Skeletal muscle satellite cell (primary cell): ENCODE measurements around the gene GPR18.
"Not testable (repeated sequence)": the region's sequence is repeated elsewhere in the genome, so short reads cannot be mapped to it uniquely, and the experiment has no call there.

ENCODE experiments used
- H3K27me3 ChIP-seq: 2 replicates; pipeline ENCODE4 v1.7.0; 2013; ENCODE audit warnings: low read length; ENCODE audit not compliant: control insufficient read depth, insufficient read depth
- H3K36me3 ChIP-seq: 2 replicates; pipeline ENCODE4 v1.7.0; 2013; ENCODE audit warnings: mild to moderate bottlenecking, control low read depth, low read length; ENCODE audit not compliant: insufficient read depth
- H3K4me1 ChIP-seq: 2 replicates; pipeline ENCODE4 v1.7.0; 2013; ENCODE audit warnings: low read length; ENCODE audit not compliant: control insufficient read depth, insufficient read depth
- H3K4me2 ChIP-seq: 2 replicates; pipeline ENCODE4 v1.7.0; 2013; ENCODE audit warnings: mild to moderate bottlenecking, low read length
- H3K4me3 ChIP-seq: 2 replicates; pipeline ENCODE4 v1.7.0; 2013; ENCODE audit warnings: low read length
- H3K9ac ChIP-seq: 2 replicates; pipeline ENCODE4 v1.7.0; 2013; ENCODE audit warnings: mild to moderate bottlenecking, low read depth, low read length, moderate library complexity
- H3K9me3 ChIP-seq: replicated peaks from 2 replicates; pipeline ENCODE4 v1.7.0; 2013; ENCODE audit warnings: mild to moderate bottlenecking, control low read depth, low read length

GPR18 gene

DNA sequence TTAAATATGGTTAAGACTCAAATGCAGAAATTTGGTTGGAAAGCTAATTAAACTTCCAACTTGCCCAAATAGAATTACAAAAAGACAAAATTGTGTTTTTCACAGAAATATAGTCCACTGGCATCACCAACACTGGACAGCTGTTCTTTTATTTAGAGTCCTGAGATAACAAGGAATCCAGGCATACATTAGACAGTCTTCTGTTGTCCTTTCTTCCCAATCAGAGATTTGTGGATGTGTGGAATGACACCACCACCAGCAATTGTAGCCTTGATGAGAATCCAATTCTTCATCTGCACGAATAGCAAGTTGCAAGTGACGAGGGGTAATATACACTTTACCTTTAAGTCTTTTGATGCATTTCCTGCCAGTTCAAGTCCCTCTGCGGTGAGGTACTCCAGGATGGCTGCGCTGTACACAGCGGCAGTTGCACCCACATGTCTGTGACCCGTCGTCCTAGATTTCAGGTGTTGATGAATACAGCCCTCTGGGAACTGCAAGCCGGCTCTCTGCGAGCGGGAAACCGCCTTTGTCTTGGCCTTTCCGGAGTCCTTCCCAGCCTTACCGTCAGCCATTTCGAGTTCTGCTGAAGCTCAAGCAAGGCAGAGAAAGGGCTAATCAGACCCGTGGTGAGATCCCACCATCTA lies 42.9 kb downstream of the GPR18 start:
- H3K9me3 ChIP-seq: no peaks in the 10 kb centered on the region
- no peaks in the 10 kb centered on the region for H3K4me1 ChIP-seq
- no peak overlapping the region for H3K9ac ChIP-seq
- no peaks in the 10 kb centered on the region for H3K36me3 ChIP-seq
- H3K4me3 ChIP-seq: no peak overlapping the region
- H3K27me3 ChIP-seq: no peaks in the 10 kb centered on the region
- no peak overlapping the region for H3K4me2 ChIP-seq

GRCh38 chr13:99214731-99215130 lies 43.4 kb downstream of the GPR18 start:
- Histone ChIP-seq H3K9ac (no peak overlapping the region), H3K36me3 (no peaks in the 10 kb centered on the region), H3K4me1 (no peaks in the 10 kb centered on the region), H3K4me2 (no peak overlapping the region), H3K9me3 (no peaks in the 10 kb centered on the region), H3K4me3 (no peak overlapping the region), H3K27me3 (no peaks in the 10 kb centered on the region)

DNA sequence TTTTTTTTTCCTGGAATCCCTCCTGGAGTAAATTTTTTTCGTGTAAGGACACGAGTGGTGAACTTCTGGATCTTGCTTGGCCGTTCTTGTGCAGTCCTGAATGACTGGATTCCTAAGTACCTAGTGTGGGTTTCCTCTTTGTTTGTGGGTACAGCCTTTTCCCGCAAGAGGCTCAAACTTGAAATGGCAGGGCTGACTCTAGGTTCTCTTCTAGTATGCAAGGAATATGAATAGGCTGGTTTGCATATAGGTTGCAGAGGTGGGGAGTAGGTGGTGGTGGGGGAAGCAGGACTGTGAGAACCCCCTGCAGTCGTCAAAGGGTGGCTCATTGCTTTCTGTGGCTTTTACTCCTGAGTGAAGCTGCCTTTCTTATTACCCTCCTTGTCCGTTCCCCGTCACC lies 43.9 kb downstream of the GPR18 start:
- Histone ChIP-seq H3K27me3 (no peaks in the 10 kb centered on the region), H3K4me1 (no peaks in the 10 kb centered on the region), H3K4me3 (no peak overlapping the region), H3K4me2 (no peak overlapping the region), H3K9ac (no peak overlapping the region), H3K36me3 (no peaks in the 10 kb centered on the region), H3K9me3 (no peaks in the 10 kb centered on the region)

- no peaks in the 10 kb centered on the region for H3K27me3 ChIP-seq
- H3K9me3 ChIP-seq: no peaks in the 10 kb centered on the region
- no peak overlapping the region for H3K9ac ChIP-seq
- H3K4me3 ChIP-seq: no peak overlapping the region
- H3K4me2 ChIP-seq: no peak overlapping the region
- H3K4me1 ChIP-seq: no peaks in the 10 kb centered on the region
- H3K36me3 ChIP-seq: no peaks in the 10 kb centered on the region
Measured at GRCh38 chr13:99211421-99212035, 46.7 kb downstream of the GPR18 start.

GRCh38 chr13:99210627-99211026 lies 47.6 kb downstream of the GPR18 start:
- H3K9me3 ChIP-seq, H3K4me2 ChIP-seq, H3K36me3 ChIP-seq, H3K4me3 ChIP-seq, H3K9ac ChIP-seq, H3K27me3 ChIP-seq, H3K4me1 ChIP-seq: not testable (repeated sequence)

- Histone ChIP-seq H3K4me1 (no peaks in the 10 kb centered on the region), H3K36me3 (no peaks in the 10 kb centered on the region), H3K27me3 (no peaks in the 10 kb centered on the region), H3K4me2 (no peak overlapping the region), H3K9ac (no peak overlapping the region), H3K9me3 (no peaks in the 10 kb centered on the region), H3K4me3 (no peak overlapping the region)
Measured at GRCh38 chr13:99208845-99209527, 49.2 kb downstream of the GPR18 start.

GRCh38 chr13:99208185-99208584 lies 50.0 kb downstream of the GPR18 start:
- Histone ChIP-seq H3K9me3 (no peaks in the 10 kb centered on the region), H3K4me1 (no peaks in the 10 kb centered on the region), H3K27me3 (no peaks in the 10 kb centered on the region), H3K4me2 (no peak overlapping the region), H3K9ac (no peak overlapping the region), H3K36me3 (no peaks in the 10 kb centered on the region), H3K4me3 (no peak overlapping the region)

- Histone ChIP-seq H3K9ac (no peak overlapping the region), H3K36me3 (no peaks in the 10 kb centered on the region), H3K27me3 (no peaks in the 10 kb centered on the region), H3K4me2 (no peak overlapping the region), H3K4me3 (no peak overlapping the region), H3K4me1 (no peaks in the 10 kb centered on the region), H3K9me3 (no peaks in the 10 kb centered on the region)
Measured at GRCh38 chr13:99207511-99207910, 50.7 kb downstream of the GPR18 start.

GRCh38 chr13:99206873-99207272 lies 51.3 kb downstream of the GPR18 start:
- H3K9ac ChIP-seq: no peak overlapping the region
- no peak overlapping the region for H3K4me3 ChIP-seq
- no peaks in the 10 kb centered on the region for H3K36me3 ChIP-seq
- H3K27me3 ChIP-seq: no peaks in the 10 kb centered on the region
- H3K9me3 ChIP-seq: no peaks in the 10 kb centered on the region
- no peak overlapping the region for H3K4me2 ChIP-seq
- peaks cover 6% of the 10 kb centered on the region for H3K4me1 ChIP-seq

- H3K4me1 ChIP-seq: peaks cover 6% of the 10 kb centered on the region
- no peak overlapping the region for H3K4me3 ChIP-seq
- H3K9ac ChIP-seq: no peak overlapping the region
- H3K36me3 ChIP-seq: no peaks in the 10 kb centered on the region
- H3K9me3 ChIP-seq: no peaks in the 10 kb centered on the region
- H3K27me3 ChIP-seq: no peaks in the 10 kb centered on the region
- H3K4me2 ChIP-seq: no peak overlapping the region
Measured at GRCh38 chr13:99206226-99206625, 52.0 kb downstream of the GPR18 start.

DNA sequence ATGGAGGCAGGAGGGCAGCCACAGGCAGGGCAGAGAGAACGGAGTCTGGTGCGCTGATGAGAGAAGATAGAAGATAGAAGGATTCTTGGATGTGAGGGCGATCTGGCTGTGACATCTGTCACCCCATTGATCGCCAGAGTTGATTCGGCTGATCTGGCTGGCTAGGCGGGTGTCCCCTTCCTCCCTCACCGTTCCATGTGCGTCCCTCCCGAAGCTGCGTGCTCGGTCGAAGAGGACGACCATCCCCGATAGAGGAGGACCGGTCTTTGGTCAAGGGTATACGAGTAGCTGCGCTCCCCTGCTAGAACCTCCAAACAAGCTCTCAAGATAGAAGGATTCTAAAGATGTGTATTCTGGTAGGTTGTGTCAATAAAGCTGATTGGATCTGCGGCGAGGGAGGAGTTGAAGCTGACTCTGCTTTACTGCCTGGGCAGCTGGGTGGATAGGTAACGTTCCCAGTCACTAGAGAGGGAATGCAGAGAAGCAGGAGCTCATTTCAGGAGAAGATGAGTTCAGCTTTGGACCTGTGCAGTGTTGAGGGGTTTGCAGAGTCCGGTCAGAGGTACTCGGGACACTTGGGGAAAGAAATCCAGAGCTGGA lies 52.5 kb downstream of the GPR18 start:
- Histone ChIP-seq H3K36me3 (no peaks in the 10 kb centered on the region), H3K9me3 (no peaks in the 10 kb centered on the region), H3K4me1 (peaks cover 6% of the 10 kb centered on the region), H3K4me2 (no peak overlapping the region), H3K9ac (no peak overlapping the region), H3K4me3 (no peak overlapping the region), H3K27me3 (no peaks in the 10 kb centered on the region)
